Thoracic aorta (tissue), 2 donors: ENCODE data around the gene ASB7. TPM values are rescaled to one million over a fixed set of nuclear protein-coding genes. Genes with fewer than 3 reads are reported as not detected.

Experiments used
- ATAC-seq: fragments of 150-250 bp; one replicate; pipeline ENCODE4 v1.8.0; 2017; ENCODE audit warnings: low read depth; ENCODE audit not compliant: insufficient number of reproducible peaks, low FRiP score
- DNase-seq: peaks from one replicate; pipeline ENCODE4 v3.0.0-alpha.2; 2020; ENCODE audit warnings: low spot score
- H3K27ac ChIP-seq, 2 donors: fragments of 200-600 bp; sonication (generic); 1 replicate in 1 of 2; 2 replicates in 1 of 2; pipeline ENCODE4 v1.5.1; 2016; ENCODE audit warnings: mild to moderate bottlenecking in 2 of 2, moderate library complexity in 2 of 2
- H3K27me3 ChIP-seq: fragments of 200-600 bp; sonication (generic); replicated peaks from 2 replicates; pipeline ENCODE4 v1.6.0; 2016; ENCODE audit warnings: mild to moderate bottlenecking; ENCODE audit not compliant: insufficient read depth
- H3K36me3 ChIP-seq: fragments of 200-600 bp; sonication (generic); one replicate; pipeline ENCODE4 v1.5.1; 2016
- H3K4me1 ChIP-seq, 2 donors: fragments of 200-600 bp; sonication (generic); 1 replicate in 1 of 2; 2 replicates in 1 of 2; pipeline versions ENCODE4 v1.5.1 to v1.6.0; 2016; ENCODE audit warnings: low read depth in 2 of 2, mild to moderate bottlenecking in 1 of 2; ENCODE audit not compliant: control insufficient read depth in 1 of 2
- H3K4me3 ChIP-seq: fragments of 200-600 bp; sonication (generic); 2 replicates; pipeline ENCODE4 v1.5.1; 2016; ENCODE audit warnings: mild to moderate bottlenecking
- H3K9me3 ChIP-seq: fragments of 200-600 bp; sonication (generic); 2 replicates; pipeline ENCODE4 v1.5.1; 2016
- total RNA-seq, 2 donors: library from RNA; depleted of rRNA; stranded (reverse); fragments of >200 nt; gene quantifications; one replicate each; pipeline versions ENCODE4 v1.1.0 to v1.2.3, GENCODE V29; 2016
- TF ChIP-seq, protein P1 (sequence below): fragments of 200-600 bp; sonication (generic); IDR thresholded peaks from one replicate; pipeline ENCODE4 v1.5.1; 2019; ENCODE audit warnings: antibody characterized with exemption

The ASB7 gene
- total RNA-seq, 2 donors from 2014 or later, result 6.0 to 12.8 TPM

DNA sequence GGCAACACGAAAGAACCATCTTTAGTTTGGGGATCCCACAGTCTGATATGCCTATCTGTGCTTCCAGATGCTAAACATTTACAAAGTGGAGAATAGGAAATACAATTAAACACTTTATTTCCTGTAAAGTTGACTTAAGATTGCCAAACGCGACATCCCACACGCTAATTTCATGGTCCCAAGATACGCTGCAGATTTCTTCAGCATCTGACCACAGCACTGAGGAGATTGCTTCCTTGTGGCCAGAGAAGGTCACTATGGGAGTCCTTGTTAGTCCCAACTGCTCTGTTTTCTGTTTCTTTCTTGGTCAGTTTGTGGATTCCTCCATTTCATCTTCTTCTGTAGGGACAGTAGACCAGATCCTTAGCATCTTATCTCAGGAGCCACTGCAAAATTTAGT lies 43.3 kb downstream of the ASB7 start:
- no peaks in the 10 kb centered on the region for H3K9me3 ChIP-seq
- ATAC-seq (no peak), DNase-seq (no peak)
- TF ChIP-seq, protein P1, sequence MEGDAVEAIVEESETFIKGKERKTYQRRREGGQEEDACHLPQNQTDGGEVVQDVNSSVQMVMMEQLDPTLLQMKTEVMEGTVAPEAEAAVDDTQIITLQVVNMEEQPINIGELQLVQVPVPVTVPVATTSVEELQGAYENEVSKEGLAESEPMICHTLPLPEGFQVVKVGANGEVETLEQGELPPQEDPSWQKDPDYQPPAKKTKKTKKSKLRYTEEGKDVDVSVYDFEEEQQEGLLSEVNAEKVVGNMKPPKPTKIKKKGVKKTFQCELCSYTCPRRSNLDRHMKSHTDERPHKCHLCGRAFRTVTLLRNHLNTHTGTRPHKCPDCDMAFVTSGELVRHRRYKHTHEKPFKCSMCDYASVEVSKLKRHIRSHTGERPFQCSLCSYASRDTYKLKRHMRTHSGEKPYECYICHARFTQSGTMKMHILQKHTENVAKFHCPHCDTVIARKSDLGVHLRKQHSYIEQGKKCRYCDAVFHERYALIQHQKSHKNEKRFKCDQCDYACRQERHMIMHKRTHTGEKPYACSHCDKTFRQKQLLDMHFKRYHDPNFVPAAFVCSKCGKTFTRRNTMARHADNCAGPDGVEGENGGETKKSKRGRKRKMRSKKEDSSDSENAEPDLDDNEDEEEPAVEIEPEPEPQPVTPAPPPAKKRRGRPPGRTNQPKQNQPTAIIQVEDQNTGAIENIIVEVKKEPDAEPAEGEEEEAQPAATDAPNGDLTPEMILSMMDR, result no peak
- peaks cover 0 to 7% of the 10 kb centered on the region in 2 donors for H3K4me1 ChIP-seq
- H3K27me3 ChIP-seq, result no peaks in the 10 kb centered on the region
- no peak overlapping the region for H3K4me3 ChIP-seq
- no peaks in the 10 kb centered on the region for H3K36me3 ChIP-seq
- no peak overlapping the region for H3K27ac ChIP-seq

DNA sequence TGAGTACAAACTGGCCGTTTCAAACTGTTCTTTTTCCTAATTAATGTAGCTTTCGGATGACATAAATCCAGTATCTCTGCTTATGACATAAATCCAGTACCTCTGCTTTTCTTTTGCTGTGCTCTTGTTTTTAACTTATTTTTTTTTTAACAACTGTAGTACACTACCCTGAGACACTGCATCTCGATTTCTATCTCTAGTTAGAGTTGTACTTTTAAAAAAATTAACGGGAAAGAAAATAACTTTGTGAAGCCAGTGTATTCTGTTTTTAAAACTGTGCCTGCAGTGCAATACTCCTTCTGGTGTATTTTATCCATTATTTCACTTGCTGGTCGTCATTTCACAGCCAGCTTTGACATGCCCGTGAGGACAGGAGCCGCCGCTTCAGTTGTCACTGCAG lies 46.6 kb downstream of the ASB7 start:
- Histone ChIP-seq H3K4me3 (no peak overlapping the region), H3K4me1 (no peaks in the 10 kb centered on the region), H3K9me3 (no peaks in the 10 kb centered on the region), H3K27me3 (no peaks in the 10 kb centered on the region), H3K27ac (no peak overlapping the region), H3K36me3 (no peaks in the 10 kb centered on the region)
- TF ChIP-seq, protein P1, result no peak
- ATAC-seq (no peak), DNase-seq (no peak)

DNA sequence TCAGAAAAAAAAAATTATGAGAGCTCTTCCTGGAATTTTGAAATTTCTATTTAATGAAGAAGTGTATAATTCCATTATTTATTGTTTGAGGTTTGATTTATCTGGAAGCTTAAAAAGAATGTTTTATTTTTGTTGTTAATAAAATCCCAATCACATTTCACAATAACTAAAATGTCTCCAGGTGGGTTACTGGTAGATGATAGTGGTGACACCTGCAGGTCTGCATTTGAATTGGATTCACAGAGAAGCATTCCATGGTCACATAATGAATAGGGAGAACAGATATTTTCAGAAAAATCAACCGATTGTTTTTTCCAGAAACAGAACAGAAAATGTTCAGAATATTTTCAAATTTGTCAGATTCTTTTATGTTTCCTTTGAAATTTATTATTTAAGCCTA lies 48.3 kb downstream of the ASB7 start:
- ATAC-seq, result no peak

DNA sequence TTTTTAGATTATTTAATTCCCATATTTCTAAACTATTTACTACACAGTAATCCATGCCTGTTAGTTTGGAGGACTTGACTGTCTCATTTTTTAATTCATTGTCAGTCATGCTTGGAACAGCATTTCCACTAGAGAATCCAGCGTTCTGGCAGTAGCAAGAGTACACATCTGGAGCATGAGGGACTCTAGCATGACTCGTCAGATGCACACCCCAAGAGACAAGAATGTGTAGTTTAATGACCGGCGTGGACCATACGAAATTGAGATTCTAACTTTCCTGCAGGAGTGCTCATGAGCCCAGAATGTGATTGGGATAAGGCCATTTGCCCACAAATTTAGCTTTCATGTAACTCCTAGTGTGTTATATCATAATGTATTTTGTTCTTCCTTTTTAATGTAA lies 48.9 kb downstream of the ASB7 start:
- TF ChIP-seq, protein P1, result no peak
- no peak overlapping the region for H3K27ac ChIP-seq
- H3K9me3 ChIP-seq, result no peaks in the 10 kb centered on the region
- no peak overlapping the region for H3K4me3 ChIP-seq
- H3K4me1 ChIP-seq, result no peaks in the 10 kb centered on the region
- ATAC-seq (no peak), DNase-seq (no peak)
- no peaks in the 10 kb centered on the region for H3K36me3 ChIP-seq
- no peaks in the 10 kb centered on the region for H3K27me3 ChIP-seq

More for the DNA sequence above, 48.3 kb downstream of the ASB7 start:
- Histone ChIP-seq H3K9me3 (no peaks in the 10 kb centered on the region), H3K4me3 (no peak overlapping the region), H3K27me3 (no peaks in the 10 kb centered on the region), H3K4me1 (no peaks in the 10 kb centered on the region), H3K27ac (no peak overlapping the region), H3K36me3 (no peaks in the 10 kb centered on the region)
- TF ChIP-seq, protein P1, result no peak
- DNase-seq, result no peak

DNA sequence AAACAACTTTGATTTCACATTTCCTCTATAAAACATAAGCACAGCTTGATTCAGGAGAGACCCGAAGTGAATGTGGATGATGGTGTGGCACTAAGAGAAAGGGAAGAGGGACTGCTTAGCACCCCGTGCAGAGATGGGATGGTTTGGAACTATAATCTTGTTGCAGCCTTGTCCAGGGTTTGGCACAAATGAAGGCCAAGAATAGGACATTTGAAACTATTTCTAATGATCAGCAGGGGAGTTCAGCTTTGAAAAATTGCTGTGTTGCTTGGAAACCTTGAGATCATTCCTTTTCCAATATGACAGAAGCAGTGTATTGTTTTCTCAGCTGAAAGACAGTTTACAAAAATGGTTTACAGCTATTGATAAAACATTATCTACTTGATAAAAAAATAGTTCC lies 49.7 kb downstream of the ASB7 start:
- Histone ChIP-seq H3K27me3 (no peaks in the 10 kb centered on the region), H3K27ac (no peak overlapping the region), H3K36me3 (no peaks in the 10 kb centered on the region), H3K9me3 (no peaks in the 10 kb centered on the region), H3K4me3 (no peak overlapping the region), H3K4me1 (no peaks in the 10 kb centered on the region)
- TF ChIP-seq, protein P1, result no peak
- no peak for ATAC-seq
- no peak for DNase-seq
